Measurements from ENCODE around the gene FBRSL1.
A peak's percentile ranks its signal among the peaks of the same experiment; 100 is the strongest.

Gene FBRSL1

DNA sequence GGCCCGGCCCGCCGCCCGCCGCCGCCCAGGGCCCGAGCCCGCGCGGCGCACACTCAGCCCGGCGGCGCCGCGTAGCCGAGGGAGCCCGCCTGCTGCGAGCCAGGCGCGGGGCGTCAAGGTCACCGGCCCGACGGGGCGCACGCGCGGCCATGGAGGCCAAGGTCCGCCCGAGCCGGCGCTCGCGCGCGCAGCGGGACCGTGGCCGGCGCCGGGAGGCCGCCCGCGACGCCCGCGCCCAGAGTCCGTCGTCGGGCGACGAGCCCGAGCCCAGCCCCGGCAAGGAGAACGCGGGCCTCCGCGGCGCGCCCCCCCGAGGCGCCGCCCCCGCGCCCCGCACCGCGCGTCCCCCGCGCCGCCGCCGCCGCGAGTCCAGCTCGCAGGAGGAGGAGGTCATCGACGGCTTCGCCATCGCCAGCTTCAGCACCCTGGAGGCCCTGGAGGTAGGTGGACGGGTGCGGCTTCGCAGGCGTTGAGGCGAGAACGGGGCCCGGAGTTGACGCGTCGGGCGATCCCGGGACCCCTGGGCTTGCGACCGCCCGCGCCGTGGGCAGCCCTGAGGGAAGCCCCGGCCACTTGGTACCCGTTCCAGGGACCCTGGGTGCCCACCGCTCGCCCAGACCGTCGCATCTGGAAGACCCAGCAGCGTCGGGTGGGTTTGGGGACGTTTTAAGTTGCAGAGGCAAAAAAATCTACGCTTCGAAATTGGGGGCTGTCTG, 629 bp downstream of the FBRSL1 start:
- POLR2A ChIA-PET = interaction anchor here (0.6 kb wide), 1 partner anchor 12 kb away, joined by 3 read pairs; no protein-coding TSS in a partner anchor
- DNase-seq (ENCODE audit: low read depth, low spot score) = no peak
- TF ChIP-seq CTCF (IDR thresholded peaks at IDR 0.05; ENCODE audit: insufficient read depth, low read length, missing control alignments) = no peak
- CTCF ChIA-PET = interaction anchor here (1.0 kb wide), 1 partner anchor 124 kb away, joined by 3 read pairs; no protein-coding TSS in a partner anchor
- peak overlapping the region; percentile 70 for H3K4me3 ChIP-seq (ENCODE audit: low read depth, low read length)

GRCh38 chr12:132491138-132491663, 1.2 kb downstream of the FBRSL1 start:
- DNase-seq (ENCODE audit: low read depth, low spot score) = no peak
- H3K4me3 ChIP-seq (ENCODE audit: low read depth, low read length) = peak overlapping the region; percentile 70
- ChIA-PET POLR2A (no interaction called here), CTCF (interaction anchor here (1.0 to 1.6 kb wide), 2 partner anchors 25 to 123 kb away, joined by 3 read pairs; no protein-coding TSS in a partner anchor)
- TF ChIP-seq CTCF (IDR thresholded peaks at IDR 0.05; ENCODE audit: insufficient read depth, low read length, missing control alignments) = no peak

- H3K4me3 ChIP-seq (ENCODE audit: low read depth, low read length) = peak overlapping the region; percentile 70
- no peak for DNase-seq (ENCODE audit: low read depth, low spot score)
- TF ChIP-seq CTCF (IDR thresholded peaks at IDR 0.05; ENCODE audit: insufficient read depth, low read length, missing control alignments) = no peak
- ChIA-PET POLR2A (no interaction called here), CTCF (interaction anchor here (1.0 to 1.6 kb wide), 2 partner anchors 25 to 123 kb away, joined by 3 read pairs; no protein-coding TSS in a partner anchor)
Observed at GRCh38 chr12:132491761-132492378, 1.9 kb downstream of the FBRSL1 start.

GRCh38 chr12:132492522-132492921, 2.6 kb downstream of the FBRSL1 start:
- no peak overlapping the region for H3K4me3 ChIP-seq (ENCODE audit: low read depth, low read length)
- DNase-seq (ENCODE audit: low read depth, low spot score) = no peak
- ChIA-PET CTCF (interaction anchor here (1.6 kb wide), 1 partner anchor 24 kb away, joined by 3 read pairs; no protein-coding TSS in a partner anchor), POLR2A (no interaction called here)
- TF ChIP-seq CTCF (IDR thresholded peaks at IDR 0.05; ENCODE audit: insufficient read depth, low read length, missing control alignments) = no peak

DNA sequence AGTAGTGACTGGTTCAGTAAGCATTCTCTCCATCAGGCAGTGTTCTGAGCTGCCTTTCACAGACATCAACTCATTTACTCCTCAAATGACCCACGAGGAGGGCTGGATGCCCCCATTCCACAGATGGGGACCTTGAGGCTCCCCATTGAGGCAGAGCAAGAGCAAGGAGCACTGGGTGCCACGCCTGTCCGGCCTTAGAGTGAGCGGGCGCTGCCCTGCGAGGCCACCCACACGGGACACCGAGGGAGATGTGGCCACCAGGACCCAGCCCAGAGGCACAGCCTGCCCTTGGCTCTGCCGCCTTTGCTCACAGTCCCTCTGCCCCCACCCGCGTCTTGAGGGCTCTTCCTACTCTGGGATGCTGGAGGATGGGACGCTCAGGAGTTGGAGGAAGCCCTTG, 3.0 kb downstream of the FBRSL1 start:
- ChIA-PET CTCF (no interaction called here), POLR2A (no interaction called here)
- TF ChIP-seq CTCF (IDR thresholded peaks at IDR 0.05; ENCODE audit: insufficient read depth, low read length, missing control alignments) = no peak

DNA sequence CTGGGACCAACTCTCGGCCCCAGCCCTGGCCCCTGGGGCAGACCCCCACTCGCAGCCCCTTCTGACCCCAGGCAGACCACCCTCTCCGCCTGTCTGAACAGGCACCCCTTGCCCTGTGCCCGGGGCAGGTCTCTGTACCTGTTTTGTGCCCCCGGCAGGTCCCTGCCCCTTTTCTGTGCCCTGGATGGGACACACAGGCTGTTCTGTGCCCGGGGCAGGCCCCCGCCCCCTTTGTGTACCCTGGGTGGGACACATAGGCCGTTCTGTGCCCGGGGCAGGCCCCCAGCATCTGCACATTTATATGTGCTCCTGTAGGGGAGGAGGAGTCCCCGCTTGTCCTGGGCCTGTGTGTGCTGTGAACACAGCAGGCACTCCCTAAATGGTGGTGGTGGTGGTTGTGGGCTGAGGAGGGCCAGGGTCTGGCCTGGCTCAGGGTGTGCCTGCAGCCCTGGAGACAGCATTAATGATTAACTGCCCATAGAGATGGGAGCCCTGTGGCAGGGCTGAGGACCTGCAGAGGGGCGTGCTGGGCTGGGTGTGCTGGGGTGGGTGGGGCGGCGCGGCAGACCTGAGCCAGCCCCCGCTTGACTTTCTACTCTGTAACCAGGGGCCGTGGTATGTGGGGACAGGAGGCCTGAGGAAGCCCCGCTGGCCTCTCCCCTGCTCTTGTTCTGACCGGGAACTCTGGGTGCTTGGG, 3.7 kb downstream of the FBRSL1 start:
- DNase-seq (ENCODE audit: low read depth, low spot score) = no peak
- no peak for TF ChIP-seq CTCF (IDR thresholded peaks at IDR 0.05; ENCODE audit: insufficient read depth, low read length, missing control alignments)
- ChIA-PET CTCF (no interaction called here), POLR2A (no interaction called here)
- H3K4me3 ChIP-seq (ENCODE audit: low read depth, low read length) = no peak overlapping the region

More for the DNA sequence above, 3.0 kb downstream of the FBRSL1 start:
- DNase-seq (ENCODE audit: low read depth, low spot score) = no peak
- H3K4me3 ChIP-seq (ENCODE audit: low read depth, low read length) = no peak overlapping the region

Measured in AG04449 (cell line).